NCI-H460 (cell line): ENCODE data around the gene WDR53. TPM values are rescaled to one million over a fixed set of nuclear protein-coding genes. Genes with fewer than 3 reads are reported as not detected.
"Not testable (repeated sequence)": the region's sequence is repeated elsewhere in the genome, so short reads cannot be mapped to it uniquely, and the experiment has no call there.

Experiments used
- DNase-seq: peaks from one replicate; pipeline ENCODE4 v3.0.0-alpha.2; 2016; ENCODE audit warnings: low read depth; ENCODE audit errors: extremely low read depth
- small RNA-seq, 2 experiments: library from RNA; depleted of rRNA; stranded (forward); fragments of <200 nt; gene quantifications; one replicate each; pipeline ENCODE3, GENCODE V24; 2014
- total RNA-seq: library from RNA; depleted of rRNA; stranded (reverse); fragments of >200 nt; shearing (Covaris generic); gene quantifications from 2 replicates; pipeline ENCODE4 v1.2.3, GENCODE V29; 2014; rRNA removed

WDR53 gene
- total RNA-seq, 1 experiment from 2014 or later: 9.8 TPM

DNA sequence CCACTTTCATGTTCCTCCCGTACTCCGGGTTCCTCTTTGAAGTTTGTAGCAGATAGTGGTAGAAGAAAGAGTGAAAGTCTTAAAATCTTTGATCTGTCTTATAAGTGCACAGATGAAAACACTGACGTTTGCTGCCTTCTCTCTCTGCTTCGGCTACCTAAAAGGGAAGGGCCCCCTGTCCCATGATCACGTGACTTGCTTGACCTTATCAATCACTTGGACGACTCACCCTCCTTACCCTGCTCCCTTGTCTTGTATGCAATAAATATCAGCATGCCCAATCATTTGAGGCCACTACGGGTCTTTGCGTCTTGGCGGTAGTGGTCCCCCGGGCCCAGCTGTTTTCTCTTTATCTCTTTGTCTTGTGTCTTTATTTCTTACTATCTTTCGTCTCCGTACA is 47.1 kb downstream of the WDR53 start:
- DNase-seq: not testable (repeated sequence)

- DNase-seq: no peak
These were observed 48.7 kb downstream of the WDR53 start for GRCh38 chr3:196519718-196520082.

DNA sequence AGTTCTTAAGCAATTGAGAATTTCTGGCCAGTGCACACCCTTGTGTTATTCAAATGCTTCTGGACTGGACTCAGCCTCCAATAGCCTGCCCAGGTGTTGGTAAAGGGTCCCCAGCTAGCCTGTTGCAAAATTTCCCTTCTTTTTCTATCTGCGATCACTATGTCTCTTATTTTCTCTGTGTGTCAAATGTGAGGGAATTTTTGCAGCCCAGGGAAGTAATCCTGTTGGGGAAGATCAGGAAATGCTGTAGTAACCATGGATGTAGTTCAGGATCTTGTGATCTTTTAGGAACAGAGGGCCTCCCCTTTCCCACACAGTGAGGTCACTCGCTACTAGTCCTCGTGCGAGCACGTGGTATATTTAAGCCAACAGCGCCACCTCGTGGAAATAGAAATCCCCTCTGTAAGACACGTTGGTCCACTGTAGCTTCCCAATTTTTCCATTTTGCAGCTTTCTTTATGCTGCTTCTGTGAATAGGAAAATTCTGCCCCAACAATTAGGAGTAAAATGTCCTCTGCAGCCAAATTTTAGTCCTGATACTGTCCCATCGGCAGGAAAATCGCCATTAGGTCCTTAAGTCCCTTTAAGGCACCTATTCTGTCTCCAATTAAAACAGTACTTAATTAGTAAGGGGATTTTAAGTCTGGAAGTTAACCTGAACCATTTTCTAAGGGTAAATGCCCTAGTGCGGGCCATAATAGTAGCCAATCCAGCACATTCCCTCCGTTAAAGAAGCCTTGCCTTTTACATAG is 49.2 kb downstream of the WDR53 start:
- DNase-seq: no peak

DNA sequence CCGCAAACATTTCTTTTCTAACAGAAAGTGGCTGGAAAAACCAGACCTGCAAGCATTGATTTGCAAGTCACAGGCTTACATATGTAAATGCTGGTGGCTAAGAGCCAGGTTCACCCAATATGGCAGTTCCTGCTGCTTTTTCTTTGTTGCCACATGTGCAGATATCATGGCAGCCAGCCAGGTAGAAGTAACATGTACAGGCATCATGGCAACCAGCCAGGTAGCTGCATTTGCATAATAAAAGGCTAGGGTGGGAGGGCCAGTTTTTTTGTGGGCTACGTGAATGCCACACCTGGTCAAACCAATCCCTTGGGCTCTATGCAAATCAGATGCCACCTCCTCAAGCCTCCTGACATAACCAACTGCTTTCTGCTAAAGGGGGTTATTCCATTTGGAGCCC is 50.4 kb downstream of the WDR53 start:
- no peak for DNase-seq

DNA sequence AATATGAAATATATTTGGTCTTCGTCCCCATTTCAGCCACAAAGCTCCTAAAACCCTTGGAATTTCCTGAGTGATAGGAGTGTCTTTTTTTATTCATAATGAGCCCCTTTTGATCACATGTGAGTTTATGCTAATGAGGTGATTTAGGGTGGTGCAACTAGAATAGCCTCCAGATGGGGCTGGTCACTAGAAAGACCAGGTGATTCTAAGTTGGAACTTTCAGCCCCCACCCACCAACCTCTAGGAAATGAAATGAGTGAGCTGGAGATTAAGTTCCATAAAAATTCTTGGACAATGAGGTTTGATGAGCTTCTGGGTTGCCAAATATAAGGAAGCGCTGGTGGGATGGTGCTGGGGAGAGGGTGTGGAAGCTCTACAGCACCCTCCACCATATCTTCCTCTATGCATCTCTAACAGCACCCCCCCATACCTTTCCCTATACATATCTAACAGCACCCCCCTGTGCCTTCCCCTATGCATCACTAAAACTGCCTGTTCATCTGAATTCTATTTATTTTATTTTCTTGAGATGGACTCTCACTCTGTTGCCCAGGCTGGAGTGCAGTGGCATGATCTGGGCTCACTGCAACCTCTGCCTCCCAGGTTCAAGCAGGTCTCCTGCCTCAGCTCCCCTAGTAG is 51.1 kb downstream of the WDR53 start:
- DNase-seq: no peak

DNA sequence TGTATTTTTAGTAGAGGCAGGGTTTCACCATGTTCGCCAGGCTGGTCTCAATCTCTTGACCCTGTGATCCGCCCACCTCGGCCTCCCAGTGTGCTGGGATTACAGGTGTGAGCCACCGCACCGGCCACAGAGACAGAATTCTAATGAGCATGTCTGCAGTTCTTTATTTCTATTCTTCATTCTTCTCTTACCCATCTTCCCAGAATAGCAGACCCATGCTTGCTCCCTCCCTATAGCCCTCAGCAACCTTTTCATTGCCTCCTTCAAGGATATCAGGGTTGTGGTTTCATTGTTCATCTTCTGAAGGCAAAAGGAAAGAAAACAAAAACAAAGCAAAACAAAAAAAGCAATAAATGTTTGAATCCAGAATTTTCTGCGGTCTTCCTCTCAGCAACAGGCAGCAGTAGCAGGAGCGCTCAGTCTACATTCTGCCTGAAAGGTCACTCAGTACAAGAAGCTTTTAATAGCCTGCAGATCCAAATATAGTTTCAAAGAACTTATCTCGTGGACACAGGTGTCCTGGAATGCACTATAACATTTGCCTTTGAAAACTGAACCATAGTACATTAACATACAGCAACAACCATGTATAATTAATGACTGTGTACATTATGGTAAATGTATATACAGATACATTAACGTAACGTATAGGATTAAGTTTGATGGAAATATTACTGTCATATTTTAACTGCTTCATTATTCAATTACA is 53.3 kb downstream of the WDR53 start, which contains the start of gene SMCO1:
SMCO1 (minus strand) TSS at position 434 of the 709 bp plus-strand sequence; CDS start at position 297, 137 bp downstream.
- DNase-seq: no peak

- no peak for DNase-seq
These were observed 54.0 kb downstream of the WDR53 start for GRCh38 chr3:196514350-196514716.

GRCh38 chr3:196513697-196514349 is 54.5 kb downstream of the WDR53 start:
- DNase-seq: no peak

DNA sequence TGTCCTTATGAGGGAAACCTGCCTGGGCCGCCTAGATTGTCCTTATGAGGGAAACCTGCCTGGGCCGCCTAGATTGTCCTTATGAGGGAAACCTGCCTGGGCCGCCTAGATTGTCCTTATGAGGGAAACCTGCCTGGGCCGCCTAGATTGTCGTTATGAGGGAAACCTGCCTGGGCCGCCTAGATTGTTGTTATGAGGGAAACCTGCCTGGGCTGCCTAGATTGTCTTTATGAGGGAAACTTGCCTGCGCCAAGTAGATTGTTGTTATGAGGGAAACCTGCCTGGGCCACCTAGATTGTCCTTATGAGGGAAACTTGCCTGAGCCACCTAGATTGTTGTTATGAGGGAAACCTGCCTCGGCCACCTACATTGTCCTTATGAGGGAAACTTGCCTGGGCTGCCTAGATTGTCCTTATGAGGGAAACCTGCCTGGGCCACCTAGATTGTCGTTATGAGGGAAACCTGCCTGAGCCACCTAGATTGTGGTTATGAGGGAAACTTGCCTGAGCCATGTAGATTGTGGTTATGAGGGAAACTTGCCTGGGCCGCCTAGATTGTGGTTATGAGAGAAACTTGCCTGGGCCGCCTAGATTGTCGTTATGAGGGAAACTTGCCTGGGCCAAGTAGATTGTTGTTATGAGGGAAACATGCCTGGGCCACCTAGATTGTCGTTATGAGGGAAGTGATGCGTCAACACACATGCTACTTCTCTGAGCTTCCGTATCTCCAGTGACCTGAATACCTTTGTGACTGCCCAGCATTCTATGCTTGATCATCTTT is 56.5 kb downstream of the WDR53 start:
- not testable (repeated sequence) for DNase-seq

DNA sequence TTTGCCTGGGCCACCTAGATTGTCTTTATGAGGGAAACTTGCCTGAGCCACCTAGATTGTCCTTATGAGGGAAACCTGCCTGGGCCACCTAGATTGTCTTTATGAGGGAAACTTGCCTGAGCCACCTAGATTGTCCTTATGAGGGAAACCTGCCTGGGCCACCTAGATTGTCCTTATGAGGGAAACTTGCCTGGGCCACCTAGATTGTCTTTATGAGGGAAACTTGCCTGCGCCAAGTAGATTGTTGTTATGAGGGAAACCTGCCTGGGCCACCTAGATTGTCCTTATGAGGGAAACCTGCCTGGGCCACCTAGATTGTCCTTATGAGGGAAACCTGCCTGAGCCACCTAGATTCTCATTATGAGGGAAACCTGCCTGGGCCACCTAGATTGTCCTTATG is 57.2 kb downstream of the WDR53 start:
- not testable (repeated sequence) for DNase-seq

- DNase-seq: no peak
These were observed 61.7 kb downstream of the WDR53 start for GRCh38 chr3:196506687-196507086.

- no peak for DNase-seq
These were observed 63.8 kb downstream of the WDR53 start for GRCh38 chr3:196504556-196504955.

Small RNAs within 50 kb of the gene (small RNA-seq; reads per million reads assigned to genes)
- 0.02 to 1.5 reads per million in 2 experiments for gene RPS29P3

Other genes with a start within 250 kb of the WDR53 start
- 2.2 and 2.4 TPM in 2 replicates for gene TM4SF19, start 230.2 kb downstream of the WDR53 start, total RNA-seq
- 10.3 and 10.8 TPM in 2 replicates for gene UBXN7, start 136.1 kb downstream of the WDR53 start, total RNA-seq
- 9.5 and 11.7 TPM in 2 replicates for gene RNF168, start 64.8 kb downstream of the WDR53 start, total RNA-seq
- gene SMCO1, start 53.2 kb downstream of the WDR53 start, total RNA-seq: not detected in 2 replicates
- gene FBXO45, start 106 bp upstream of the WDR53 start, total RNA-seq: 21.5 and 22.0 TPM in 2 replicates
- gene NRROS, start 71.1 kb upstream of the WDR53 start, total RNA-seq: 0.07 TPM in 1 of 2 replicates, not detected in the other
- gene CEP19, start 143.7 kb upstream of the WDR53 start, total RNA-seq: 3.2 and 3.7 TPM in 2 replicates
- 25.6 and 32.0 TPM in 2 replicates for gene PIGX, start 143.8 kb upstream of the WDR53 start, total RNA-seq
- gene PAK2, start 171.3 kb upstream of the WDR53 start, total RNA-seq: 41.6 and 42.9 TPM in 2 replicates